GM23338 (cell line): ENCODE data around the gene ZCCHC24. TPM values are rescaled to one million over a fixed set of nuclear protein-coding genes. Genes with fewer than 3 reads are reported as not detected.

ENCODE experiments used
- ATAC-seq: fragments of 200-7000 bp; cut with Tn5 transposase; 3 replicates; pipeline ENCODE4 v1.9.1; 2020
- DNase-seq: peaks from one replicate; pipeline ENCODE4 v3.0.0-alpha.2; 2015; ENCODE audit warnings: low spot score
- H2AFZ ChIP-seq: fragments of 200-600 bp; sonication (generic); 2 replicates; pipeline ENCODE4 v1.8.0; 2016; ENCODE audit warnings: antibody characterized with exemption, mild to moderate bottlenecking, moderate library complexity
- H3F3A ChIP-seq: fragments of 200-600 bp; sonication (generic); replicated peaks from 2 replicates; pipeline ENCODE4 v1.8.0; 2017; ENCODE audit warnings: antibody characterized with exemption, mixed run types, low read depth
- H3K27ac ChIP-seq: fragments of 200-600 bp; sonication (generic); 2 replicates; pipeline ENCODE4 v1.6.1; 2016; ENCODE audit warnings: low read depth
- H3K27me3 ChIP-seq: fragments of 200-600 bp; sonication (generic); 2 replicates; pipeline ENCODE4 v1.8.0; 2016; ENCODE audit warnings: mild to moderate bottlenecking, mixed run types, moderate library complexity; ENCODE audit not compliant: insufficient read depth
- H3K36me3 ChIP-seq: fragments of 200-600 bp; sonication (generic); 2 replicates; pipeline ENCODE4 v1.8.0; 2016; ENCODE audit warnings: mild to moderate bottlenecking; ENCODE audit not compliant: insufficient read depth
- H3K4me1 ChIP-seq: fragments of 200-600 bp; sonication (generic); 2 replicates; pipeline ENCODE4 v1.8.0; 2016; ENCODE audit warnings: mild to moderate bottlenecking, moderate library complexity; ENCODE audit not compliant: insufficient read depth
- H3K4me2 ChIP-seq: fragments of 200-600 bp; sonication (generic); 2 replicates; pipeline ENCODE4 v1.7.1; 2017; ENCODE audit warnings: mixed run types
- H3K4me3 ChIP-seq: fragments of 200-600 bp; sonication (generic); 2 replicates; pipeline ENCODE4 v1.6.1; 2016; ENCODE audit warnings: mixed run types
- H3K79me2 ChIP-seq: fragments of 200-600 bp; sonication (generic); replicated peaks from 2 replicates; pipeline ENCODE4 v1.8.0; 2017; ENCODE audit warnings: mild to moderate bottlenecking; ENCODE audit not compliant: insufficient read depth
- H3K9me2 ChIP-seq: fragments of 200-600 bp; sonication (generic); 2 replicates; pipeline ENCODE4 v1.8.0; 2017; ENCODE audit not compliant: insufficient read depth
- H4K20me1 ChIP-seq: fragments of 200-600 bp; sonication (generic); replicated peaks from 2 replicates; pipeline ENCODE4 v1.8.0; 2017; ENCODE audit warnings: mild to moderate bottlenecking; ENCODE audit not compliant: insufficient read depth
- H3K27ac Mint-ChIP-seq: 2 replicates; pipeline ENCODE4 v1.8.0; 2020; ENCODE audit warnings: inconsistent platforms, mild to moderate bottlenecking, moderate library complexity, mixed read lengths
- H3K27me3 Mint-ChIP-seq: 3 replicates; pipeline ENCODE4 v1.8.0; 2022; ENCODE audit warnings: low read depth, mild to moderate bottlenecking, moderate library complexity, mixed read lengths, inconsistent platforms; ENCODE audit not compliant: insufficient read depth, poor library complexity
- H3K36me3 Mint-ChIP-seq: 3 replicates; pipeline ENCODE4 v1.8.0; 2021; ENCODE audit warnings: low read depth, mild to moderate bottlenecking, inconsistent platforms, moderate library complexity, mixed read lengths
- H3K4me1 Mint-ChIP-seq: 3 replicates; pipeline ENCODE4 v1.8.0; 2020; ENCODE audit warnings: mild to moderate bottlenecking, inconsistent platforms, mixed read lengths
- H3K4me3 Mint-ChIP-seq: 3 replicates; pipeline ENCODE4 v1.8.0; 2021; ENCODE audit warnings: moderate library complexity, mild to moderate bottlenecking, inconsistent platforms, mixed read lengths
- H3K9me3 Mint-ChIP-seq: 3 replicates; pipeline ENCODE4 v1.8.0; 2020; ENCODE audit warnings: moderate library complexity, mild to moderate bottlenecking, inconsistent platforms, mixed read lengths
- CREB1 ChIP-seq: fragments of 250-450 bp; sonication (Bioruptor Pico); IDR thresholded peaks from 2 replicates; pipeline ENCODE4 v1.5.0; 2020; ENCODE audit warnings: low read depth, mild to moderate bottlenecking, moderate library complexity
- EZH2 ChIP-seq: fragments of 200-600 bp; sonication (generic); IDR thresholded peaks from one replicate; pipeline ENCODE4 v1.8.0; 2017; ENCODE audit warnings: antibody characterized with exemption, mild to moderate bottlenecking, low read depth; ENCODE audit not compliant: unreplicated experiment
- EZH2phosphoT487 ChIP-seq: fragments of 200-600 bp; sonication (generic); IDR thresholded peaks from one replicate; pipeline ENCODE4 v1.8.1; 2018; ENCODE audit warnings: antibody characterized with exemption; ENCODE audit not compliant: unreplicated experiment
- JUNB ChIP-seq: IDR thresholded peaks from one replicate; pipeline ENCODE4 v1.6.1; 2016; ENCODE audit warnings: antibody characterized with exemption; ENCODE audit not compliant: unreplicated experiment
- NANOG ChIP-seq: IDR thresholded peaks from 2 replicates; pipeline ENCODE4 v1.6.1; 2016; ENCODE audit warnings: antibody characterized with exemption, borderline replicate concordance
- POLR2AphosphoS5 ChIP-seq: IDR thresholded peaks from 2 replicates; pipeline ENCODE4 v1.6.1; 2016; ENCODE audit warnings: antibody characterized with exemption, low read depth
- STAT1 ChIP-seq: IDR thresholded peaks from one replicate; pipeline ENCODE4 v1.6.1; 2016; ENCODE audit warnings: antibody characterized with exemption; ENCODE audit not compliant: unreplicated experiment
- ZNF114 ChIP-seq: fragments of 250-450 bp; sonication (Bioruptor Pico); IDR thresholded peaks from 2 replicates; pipeline ENCODE4 v1.5.0; 2020; ENCODE audit warnings: mild to moderate bottlenecking, moderate library complexity
- ZNF331 ChIP-seq: fragments of 250-450 bp; sonication (Bioruptor Pico); IDR thresholded peaks from 2 replicates; pipeline ENCODE4 v1.5.0; 2020; ENCODE audit warnings: low read depth, mild to moderate bottlenecking, moderate library complexity
- polyA plus RNA-seq: library from polyadenylated mRNA; unstranded; fragments of >200 nt; fragmentation: Nextera tagmentation; extraction: Ambion mirVana; gene quantifications from 2 replicates; pipeline ENCODE4 v1.2.1, GENCODE V29; 2016
- total RNA-seq: library from RNA; depleted of rRNA; stranded (reverse); fragments of >200 nt; shearing (Covaris generic); gene quantifications from 2 replicates; pipeline ENCODE4 v1.2.3, GENCODE V29; 2014
- TF ChIP-seq, protein P1 (sequence below): fragments of 250-450 bp; sonication (Bioruptor Pico); IDR thresholded peaks from 2 replicates; pipeline ENCODE4 v1.5.0; 2020; ENCODE audit warnings: mild to moderate bottlenecking, moderate library complexity
- TF ChIP-seq, protein P2 (sequence below), 2 experiments: fragments of 200-600 bp in 1 of 2; sonication (generic) in 1 of 2; conservative IDR thresholded peaks; 2 replicates each; pipeline versions ENCODE4 v1.5.1 to v1.6.1; 2016 to 2017; ENCODE audit warnings: antibody characterized with exemption in 2 of 2, low read depth in 2 of 2, mild to moderate bottlenecking in 2 of 2, moderate library complexity in 1 of 2
- TF ChIP-seq, protein P3 (sequence below): IDR thresholded peaks from one replicate; pipeline ENCODE4 v1.6.1; 2018; ENCODE audit warnings: antibody characterized with exemption; ENCODE audit not compliant: unreplicated experiment
- TF ChIP-seq, protein P4 (sequence below): IDR thresholded peaks from 2 replicates; pipeline ENCODE4 v1.6.1; 2016; ENCODE audit warnings: antibody characterized with exemption

Gene ZCCHC24
- total and polyA plus RNA-seq, 2 experiments from 2014 or later: 2.0 to 10.1 TPM

DNA sequence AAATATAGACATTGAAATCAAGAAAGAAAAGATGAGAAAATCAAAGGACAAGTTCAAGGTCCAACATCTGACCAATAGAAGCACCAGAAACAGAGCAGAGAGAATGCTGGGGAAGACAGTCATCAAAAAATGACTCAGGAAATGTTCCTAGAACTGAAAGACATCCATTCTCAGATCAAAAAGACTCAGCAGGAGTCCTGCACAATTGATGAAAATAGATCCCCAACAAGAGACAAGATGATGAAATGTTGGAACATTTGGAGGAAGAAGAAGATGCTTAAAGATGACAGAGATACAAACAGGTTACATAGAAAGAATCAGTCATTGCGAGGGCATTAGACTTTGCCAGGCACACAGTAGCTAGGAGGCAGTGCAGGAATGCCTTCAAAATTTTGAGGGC lies 36.9 kb upstream of the ZCCHC24 start (continued):
- TF ChIP-seq, protein P1, sequence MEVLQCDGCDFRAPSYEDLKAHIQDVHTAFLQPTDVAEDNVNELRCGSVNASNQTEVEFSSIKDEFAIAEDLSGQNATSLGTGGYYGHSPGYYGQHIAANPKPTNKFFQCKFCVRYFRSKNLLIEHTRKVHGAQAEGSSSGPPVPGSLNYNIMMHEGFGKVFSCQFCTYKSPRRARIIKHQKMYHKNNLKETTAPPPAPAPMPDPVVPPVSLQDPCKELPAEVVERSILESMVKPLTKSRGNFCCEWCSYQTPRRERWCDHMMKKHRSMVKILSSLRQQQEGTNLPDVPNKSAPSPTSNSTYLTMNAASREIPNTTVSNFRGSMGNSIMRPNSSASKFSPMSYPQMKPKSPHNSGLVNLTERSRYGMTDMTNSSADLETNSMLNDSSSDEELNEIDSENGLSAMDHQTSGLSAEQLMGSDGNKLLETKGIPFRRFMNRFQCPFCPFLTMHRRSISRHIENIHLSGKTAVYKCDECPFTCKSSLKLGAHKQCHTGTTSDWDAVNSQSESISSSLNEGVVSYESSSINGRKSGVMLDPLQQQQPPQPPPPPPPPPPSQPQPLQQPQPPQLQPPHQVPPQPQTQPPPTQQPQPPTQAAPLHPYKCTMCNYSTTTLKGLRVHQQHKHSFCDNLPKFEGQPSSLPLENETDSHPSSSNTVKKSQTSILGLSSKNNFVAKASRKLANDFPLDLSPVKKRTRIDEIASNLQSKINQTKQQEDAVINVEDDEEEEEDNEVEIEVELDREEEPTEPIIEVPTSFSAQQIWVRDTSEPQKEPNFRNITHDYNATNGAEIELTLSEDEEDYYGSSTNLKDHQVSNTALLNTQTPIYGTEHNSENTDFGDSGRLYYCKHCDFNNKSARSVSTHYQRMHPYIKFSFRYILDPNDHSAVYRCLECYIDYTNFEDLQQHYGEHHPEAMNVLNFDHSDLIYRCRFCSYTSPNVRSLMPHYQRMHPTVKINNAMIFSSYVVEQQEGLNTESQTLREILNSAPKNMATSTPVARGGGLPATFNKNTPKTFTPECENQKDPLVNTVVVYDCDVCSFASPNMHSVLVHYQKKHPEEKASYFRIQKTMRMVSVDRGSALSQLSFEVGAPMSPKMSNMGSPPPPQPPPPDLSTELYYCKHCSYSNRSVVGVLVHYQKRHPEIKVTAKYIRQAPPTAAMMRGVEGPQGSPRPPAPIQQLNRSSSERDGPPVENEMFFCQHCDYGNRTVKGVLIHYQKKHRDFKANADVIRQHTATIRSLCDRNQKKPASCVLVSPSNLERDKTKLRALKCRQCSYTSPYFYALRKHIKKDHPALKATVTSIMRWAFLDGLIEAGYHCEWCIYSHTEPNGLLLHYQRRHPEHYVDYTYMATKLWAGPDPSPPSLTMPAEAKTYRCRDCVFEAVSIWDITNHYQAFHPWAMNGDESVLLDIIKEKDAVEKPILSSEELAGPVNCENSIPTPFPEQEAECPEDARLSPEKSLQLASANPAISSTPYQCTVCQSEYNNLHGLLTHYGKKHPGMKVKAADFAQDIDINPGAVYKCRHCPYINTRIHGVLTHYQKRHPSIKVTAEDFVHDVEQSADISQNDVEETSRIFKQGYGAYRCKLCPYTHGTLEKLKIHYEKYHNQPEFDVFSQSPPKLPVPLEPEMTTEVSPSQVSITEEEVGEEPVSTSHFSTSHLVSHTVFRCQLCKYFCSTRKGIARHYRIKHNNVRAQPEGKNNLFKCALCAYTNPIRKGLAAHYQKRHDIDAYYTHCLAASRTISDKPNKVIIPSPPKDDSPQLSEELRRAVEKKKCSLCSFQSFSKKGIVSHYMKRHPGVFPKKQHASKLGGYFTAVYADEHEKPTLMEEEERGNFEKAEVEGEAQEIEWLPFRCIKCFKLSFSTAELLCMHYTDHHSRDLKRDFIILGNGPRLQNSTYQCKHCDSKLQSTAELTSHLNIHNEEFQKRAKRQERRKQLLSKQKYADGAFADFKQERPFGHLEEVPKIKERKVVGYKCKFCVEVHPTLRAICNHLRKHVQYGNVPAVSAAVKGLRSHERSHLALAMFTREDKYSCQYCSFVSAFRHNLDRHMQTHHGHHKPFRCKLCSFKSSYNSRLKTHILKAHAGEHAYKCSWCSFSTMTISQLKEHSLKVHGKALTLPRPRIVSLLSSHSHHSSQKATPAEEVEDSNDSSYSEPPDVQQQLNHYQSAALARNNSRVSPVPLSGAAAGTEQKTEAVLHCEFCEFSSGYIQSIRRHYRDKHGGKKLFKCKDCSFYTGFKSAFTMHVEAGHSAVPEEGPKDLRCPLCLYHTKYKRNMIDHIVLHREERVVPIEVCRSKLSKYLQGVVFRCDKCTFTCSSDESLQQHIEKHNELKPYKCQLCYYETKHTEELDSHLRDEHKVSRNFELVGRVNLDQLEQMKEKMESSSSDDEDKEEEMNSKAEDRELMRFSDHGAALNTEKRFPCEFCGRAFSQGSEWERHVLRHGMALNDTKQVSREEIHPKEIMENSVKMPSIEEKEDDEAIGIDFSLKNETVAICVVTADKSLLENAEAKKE (CRISPR knock-in tag): no peak
- no peak for TF ChIP-seq ZNF114 (CRISPR knock-in tag)

DNA sequence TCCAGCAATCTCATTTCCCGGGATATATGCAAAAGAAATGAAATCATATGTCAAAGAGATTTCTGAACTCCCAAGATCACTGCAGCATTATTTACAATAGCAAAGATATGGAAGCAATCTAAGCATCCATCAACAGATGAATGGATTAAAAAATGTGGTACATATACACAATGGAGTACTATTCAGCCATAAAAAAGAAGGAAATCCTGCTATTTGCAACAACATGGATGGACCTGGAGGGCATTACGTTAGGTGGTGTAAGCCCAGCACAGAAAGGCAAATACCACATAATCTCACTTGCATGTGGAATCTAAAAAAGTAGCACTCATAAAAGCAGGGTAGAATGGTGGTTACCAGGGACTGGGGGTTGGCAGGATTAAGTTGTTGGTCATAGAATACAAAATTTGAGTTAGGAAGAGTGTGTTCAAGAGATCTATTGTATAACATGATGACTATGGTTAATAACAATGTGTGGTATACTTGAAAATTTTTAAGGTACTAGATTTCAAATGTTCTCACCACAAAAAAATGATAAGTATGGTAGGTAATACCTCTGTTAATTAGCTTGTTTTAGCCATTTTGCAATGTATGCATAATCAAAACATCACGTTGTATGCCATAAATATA lies 34.0 kb upstream of the ZCCHC24 start:
- Histone ChIP-seq H3K27me3 (no peaks in the 10 kb centered on the region), H3F3A (no peaks in the 10 kb centered on the region), H3K4me2 (no peak overlapping the region), H3K4me1 (0 out of 2 replicates have a peak, but pooled peaks cover 3% of the 10 kb centered on the region), H3K36me3 (no peaks in the 10 kb centered on the region), H3K9me2 (no peaks in the 10 kb centered on the region), H3K27ac (no peak overlapping the region), H3K4me3 (no peak overlapping the region), H2AFZ (no peak overlapping the region), H3K79me2 (no peaks in the 10 kb centered on the region), H4K20me1 (no peaks in the 10 kb centered on the region)
- Mint-ChIP-seq H3K9me3 (no peaks in the 10 kb centered on the region), H3K27ac (no peak overlapping the region), H3K36me3 (no peaks in the 10 kb centered on the region), H3K27me3 (no peaks in the 10 kb centered on the region), H3K4me3 (no peak overlapping the region), H3K4me1 (no peaks in the 10 kb centered on the region)
- no peak for DNase-seq
- no peak for ATAC-seq
- TF ChIP-seq NANOG (no peak), CREB1 (CRISPR knock-in tag) (no peak), STAT1 (no peak), POLR2AphosphoS5 (no peak), JUNB (no peak), EZH2 (no peak), EZH2phosphoT487 (no peak), ZNF331 (CRISPR knock-in tag) (no peak)
- TF ChIP-seq, protein P2, sequence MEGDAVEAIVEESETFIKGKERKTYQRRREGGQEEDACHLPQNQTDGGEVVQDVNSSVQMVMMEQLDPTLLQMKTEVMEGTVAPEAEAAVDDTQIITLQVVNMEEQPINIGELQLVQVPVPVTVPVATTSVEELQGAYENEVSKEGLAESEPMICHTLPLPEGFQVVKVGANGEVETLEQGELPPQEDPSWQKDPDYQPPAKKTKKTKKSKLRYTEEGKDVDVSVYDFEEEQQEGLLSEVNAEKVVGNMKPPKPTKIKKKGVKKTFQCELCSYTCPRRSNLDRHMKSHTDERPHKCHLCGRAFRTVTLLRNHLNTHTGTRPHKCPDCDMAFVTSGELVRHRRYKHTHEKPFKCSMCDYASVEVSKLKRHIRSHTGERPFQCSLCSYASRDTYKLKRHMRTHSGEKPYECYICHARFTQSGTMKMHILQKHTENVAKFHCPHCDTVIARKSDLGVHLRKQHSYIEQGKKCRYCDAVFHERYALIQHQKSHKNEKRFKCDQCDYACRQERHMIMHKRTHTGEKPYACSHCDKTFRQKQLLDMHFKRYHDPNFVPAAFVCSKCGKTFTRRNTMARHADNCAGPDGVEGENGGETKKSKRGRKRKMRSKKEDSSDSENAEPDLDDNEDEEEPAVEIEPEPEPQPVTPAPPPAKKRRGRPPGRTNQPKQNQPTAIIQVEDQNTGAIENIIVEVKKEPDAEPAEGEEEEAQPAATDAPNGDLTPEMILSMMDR (conservative IDR thresholded peaks at IDR 0.05; ENCODE audit: low read depth in 2 of 2): no peak
- TF ChIP-seq, protein P3, sequence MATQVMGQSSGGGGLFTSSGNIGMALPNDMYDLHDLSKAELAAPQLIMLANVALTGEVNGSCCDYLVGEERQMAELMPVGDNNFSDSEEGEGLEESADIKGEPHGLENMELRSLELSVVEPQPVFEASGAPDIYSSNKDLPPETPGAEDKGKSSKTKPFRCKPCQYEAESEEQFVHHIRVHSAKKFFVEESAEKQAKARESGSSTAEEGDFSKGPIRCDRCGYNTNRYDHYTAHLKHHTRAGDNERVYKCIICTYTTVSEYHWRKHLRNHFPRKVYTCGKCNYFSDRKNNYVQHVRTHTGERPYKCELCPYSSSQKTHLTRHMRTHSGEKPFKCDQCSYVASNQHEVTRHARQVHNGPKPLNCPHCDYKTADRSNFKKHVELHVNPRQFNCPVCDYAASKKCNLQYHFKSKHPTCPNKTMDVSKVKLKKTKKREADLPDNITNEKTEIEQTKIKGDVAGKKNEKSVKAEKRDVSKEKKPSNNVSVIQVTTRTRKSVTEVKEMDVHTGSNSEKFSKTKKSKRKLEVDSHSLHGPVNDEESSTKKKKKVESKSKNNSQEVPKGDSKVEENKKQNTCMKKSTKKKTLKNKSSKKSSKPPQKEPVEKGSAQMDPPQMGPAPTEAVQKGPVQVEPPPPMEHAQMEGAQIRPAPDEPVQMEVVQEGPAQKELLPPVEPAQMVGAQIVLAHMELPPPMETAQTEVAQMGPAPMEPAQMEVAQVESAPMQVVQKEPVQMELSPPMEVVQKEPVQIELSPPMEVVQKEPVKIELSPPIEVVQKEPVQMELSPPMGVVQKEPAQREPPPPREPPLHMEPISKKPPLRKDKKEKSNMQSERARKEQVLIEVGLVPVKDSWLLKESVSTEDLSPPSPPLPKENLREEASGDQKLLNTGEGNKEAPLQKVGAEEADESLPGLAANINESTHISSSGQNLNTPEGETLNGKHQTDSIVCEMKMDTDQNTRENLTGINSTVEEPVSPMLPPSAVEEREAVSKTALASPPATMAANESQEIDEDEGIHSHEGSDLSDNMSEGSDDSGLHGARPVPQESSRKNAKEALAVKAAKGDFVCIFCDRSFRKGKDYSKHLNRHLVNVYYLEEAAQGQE: no peak
- TF ChIP-seq, protein P4, sequence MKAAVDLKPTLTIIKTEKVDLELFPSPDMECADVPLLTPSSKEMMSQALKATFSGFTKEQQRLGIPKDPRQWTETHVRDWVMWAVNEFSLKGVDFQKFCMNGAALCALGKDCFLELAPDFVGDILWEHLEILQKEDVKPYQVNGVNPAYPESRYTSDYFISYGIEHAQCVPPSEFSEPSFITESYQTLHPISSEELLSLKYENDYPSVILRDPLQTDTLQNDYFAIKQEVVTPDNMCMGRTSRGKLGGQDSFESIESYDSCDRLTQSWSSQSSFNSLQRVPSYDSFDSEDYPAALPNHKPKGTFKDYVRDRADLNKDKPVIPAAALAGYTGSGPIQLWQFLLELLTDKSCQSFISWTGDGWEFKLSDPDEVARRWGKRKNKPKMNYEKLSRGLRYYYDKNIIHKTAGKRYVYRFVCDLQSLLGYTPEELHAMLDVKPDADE: no peak
